Coronary artery (tissue), 2 donors: Measurements from ENCODE around the gene CLIC3.

Source experiments
- DNase-seq: peaks from one replicate; pipeline ENCODE4 v3.0.0-alpha.2; 2017; ENCODE audit warnings: low spot score
- H3K27ac ChIP-seq, 2 donors: fragments of 200-600 bp; sonication (generic); one replicate each; pipeline ENCODE4 v1.5.1; 2016 to 2019
- H3K4me3 ChIP-seq: fragments of 200-600 bp; sonication (generic); 2 replicates; pipeline ENCODE4 v1.5.1; 2016; ENCODE audit warnings: mild to moderate bottlenecking, moderate library complexity
- TF ChIP-seq, protein P1 (sequence below): fragments of 200-600 bp; sonication (generic); IDR thresholded peaks from one replicate; pipeline ENCODE4 v1.5.1; 2019; ENCODE audit warnings: antibody characterized with exemption

Gene CLIC3

DNA sequence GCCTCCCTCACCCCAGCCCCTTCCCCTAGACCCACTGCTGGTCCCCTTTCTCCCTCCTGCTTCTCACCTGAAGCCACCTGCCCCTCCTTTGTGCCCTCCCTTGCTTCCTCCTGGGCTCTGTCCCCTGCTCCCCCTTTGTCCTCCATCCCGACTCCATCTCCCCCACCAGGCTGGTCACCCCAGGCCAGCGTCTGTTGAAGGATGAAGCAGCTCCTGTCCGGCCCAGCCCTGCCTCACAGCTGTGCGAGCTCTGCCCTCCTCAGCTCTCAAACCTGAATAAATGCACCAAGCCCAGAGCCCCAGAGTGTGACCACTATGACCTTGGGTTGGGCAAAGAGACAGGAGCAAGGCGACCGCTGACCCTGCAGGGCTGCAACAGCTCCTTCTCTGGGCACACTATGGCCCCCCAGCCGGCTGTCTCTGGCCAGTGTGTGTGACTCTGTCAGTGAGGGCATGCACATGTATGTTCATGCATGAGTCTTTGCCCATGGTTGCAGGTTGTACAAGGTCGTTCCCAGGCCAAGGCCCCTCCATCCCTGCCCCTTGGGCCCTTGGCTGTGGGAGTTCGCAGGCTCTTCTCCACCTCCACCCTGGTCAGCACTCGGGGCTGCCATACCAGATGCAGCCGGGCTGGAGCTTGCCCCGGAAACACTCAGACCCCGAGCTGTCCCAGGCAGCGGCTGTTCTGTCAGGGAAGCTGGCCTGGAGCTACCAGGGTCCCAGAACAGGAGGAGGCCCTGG lies 41.0 kb downstream of the CLIC3 start:
- Histone ChIP-seq H3K4me3 (no peak overlapping the region), H3K27ac (no peak overlapping the region)
- TF ChIP-seq, protein P1, sequence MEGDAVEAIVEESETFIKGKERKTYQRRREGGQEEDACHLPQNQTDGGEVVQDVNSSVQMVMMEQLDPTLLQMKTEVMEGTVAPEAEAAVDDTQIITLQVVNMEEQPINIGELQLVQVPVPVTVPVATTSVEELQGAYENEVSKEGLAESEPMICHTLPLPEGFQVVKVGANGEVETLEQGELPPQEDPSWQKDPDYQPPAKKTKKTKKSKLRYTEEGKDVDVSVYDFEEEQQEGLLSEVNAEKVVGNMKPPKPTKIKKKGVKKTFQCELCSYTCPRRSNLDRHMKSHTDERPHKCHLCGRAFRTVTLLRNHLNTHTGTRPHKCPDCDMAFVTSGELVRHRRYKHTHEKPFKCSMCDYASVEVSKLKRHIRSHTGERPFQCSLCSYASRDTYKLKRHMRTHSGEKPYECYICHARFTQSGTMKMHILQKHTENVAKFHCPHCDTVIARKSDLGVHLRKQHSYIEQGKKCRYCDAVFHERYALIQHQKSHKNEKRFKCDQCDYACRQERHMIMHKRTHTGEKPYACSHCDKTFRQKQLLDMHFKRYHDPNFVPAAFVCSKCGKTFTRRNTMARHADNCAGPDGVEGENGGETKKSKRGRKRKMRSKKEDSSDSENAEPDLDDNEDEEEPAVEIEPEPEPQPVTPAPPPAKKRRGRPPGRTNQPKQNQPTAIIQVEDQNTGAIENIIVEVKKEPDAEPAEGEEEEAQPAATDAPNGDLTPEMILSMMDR, result no peak
- DNase-seq, result no peak

DNA sequence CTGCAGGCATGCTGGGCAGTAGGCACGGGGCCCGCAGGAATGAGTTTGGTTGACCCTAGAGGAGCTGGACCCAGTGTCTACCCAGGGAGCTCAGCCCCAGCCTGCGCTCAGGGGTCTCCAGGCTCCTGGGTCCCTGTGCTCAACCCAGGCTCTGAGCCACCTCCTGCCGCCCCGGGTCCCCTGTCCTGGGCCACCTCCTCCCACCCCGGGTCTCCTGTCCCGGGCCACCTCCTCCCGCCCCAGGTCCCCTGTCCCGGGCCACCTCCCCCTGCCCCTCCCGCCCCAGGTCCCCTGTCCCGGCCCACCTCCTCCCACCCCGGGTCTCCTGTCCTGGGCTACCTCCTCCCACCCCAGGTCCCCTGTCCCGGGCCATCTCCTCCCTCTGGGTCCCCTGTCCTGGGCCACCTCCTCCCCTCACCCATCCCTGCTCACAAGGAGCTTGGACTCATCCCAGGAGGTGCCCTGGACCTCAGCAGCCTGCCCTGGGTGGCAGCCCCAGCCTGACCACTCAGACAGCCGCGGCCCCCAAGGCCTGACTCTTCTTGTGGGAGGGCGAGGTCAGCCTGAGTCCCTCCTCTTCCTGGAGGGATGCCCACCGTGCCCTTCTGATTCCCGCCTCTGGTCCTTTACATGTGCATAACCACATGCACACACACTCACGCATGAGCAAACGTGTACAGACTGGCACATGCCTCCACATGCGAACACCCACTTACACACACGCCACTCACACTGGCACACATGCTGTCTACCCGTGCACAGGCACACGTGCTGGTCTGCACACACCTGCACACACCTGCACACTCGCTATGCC lies 41.9 kb downstream of the CLIC3 start:
- TF ChIP-seq, protein P1, result no peak
- Histone ChIP-seq H3K27ac (no peak overlapping the region), H3K4me3 (no peak overlapping the region)
- DNase-seq, result no peak

DNA sequence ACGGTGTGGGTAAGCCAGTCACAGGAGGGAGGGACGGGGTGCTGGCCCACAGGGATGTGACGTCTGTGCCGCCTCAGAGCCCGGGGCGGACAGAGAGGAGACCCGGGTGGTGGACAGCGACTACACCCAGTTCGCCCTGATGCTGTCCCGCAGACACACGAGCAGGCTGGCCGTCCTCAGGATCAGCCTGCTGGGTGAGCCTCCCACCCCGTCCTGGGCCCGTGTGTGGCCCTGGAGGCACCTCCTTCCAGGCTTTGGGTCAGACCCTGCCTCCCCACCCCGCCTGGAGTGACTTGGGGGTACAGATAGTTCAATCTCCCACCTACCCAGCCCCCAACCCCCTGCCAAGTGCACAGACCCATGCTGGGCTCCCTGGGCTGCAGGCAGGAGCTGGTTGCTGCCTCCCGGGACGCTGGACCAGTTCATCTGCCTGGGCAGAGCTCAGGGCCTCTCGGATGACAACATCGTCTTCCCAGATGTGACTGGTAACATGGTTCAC lies 42.5 kb downstream of the CLIC3 start:
- TF ChIP-seq, protein P1, result no peak
- Histone ChIP-seq H3K4me3 (no peak overlapping the region), H3K27ac (no peak overlapping the region)
- no peak for DNase-seq

DNA sequence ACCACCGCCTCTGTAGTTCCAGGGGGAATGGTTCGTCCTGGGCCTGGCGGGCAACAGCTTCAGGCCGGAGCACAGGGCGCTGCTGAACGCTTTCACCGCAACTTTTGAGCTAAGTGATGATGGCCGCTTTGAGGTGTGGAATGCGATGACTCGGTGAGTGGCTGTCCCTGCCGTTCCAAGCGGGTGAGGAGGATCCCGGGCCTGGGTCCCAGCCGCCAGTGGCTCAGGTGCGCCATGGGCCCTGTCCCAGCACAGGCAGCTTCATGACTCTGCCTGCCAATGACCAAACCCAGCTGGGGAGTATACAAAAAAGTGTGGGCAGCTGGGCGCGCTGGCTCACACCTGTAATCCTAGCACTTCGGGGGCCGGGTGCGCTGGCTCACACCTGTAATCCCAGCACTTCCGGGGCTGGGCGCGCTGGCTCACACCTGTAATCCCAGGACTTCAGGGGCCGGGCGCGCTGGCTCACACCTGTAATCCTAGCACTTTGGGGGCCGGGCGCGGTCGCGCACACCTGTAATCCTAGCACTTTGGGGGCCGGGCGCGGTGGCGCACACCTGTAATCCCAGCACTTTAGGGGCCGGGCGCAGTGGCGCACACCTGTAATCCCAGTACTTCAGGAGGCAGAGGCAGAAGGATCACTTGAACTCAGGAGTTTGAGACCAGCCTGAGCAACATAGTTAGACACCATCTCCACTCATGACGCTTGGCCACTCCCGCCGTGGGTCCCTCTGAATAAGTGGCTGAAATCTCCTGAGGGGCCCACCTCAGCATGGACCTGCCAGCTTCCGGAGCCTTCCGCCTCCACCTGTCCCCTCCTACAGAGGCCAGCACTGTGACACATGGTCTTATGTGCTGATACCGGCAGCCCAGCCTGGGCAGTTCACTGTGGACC lies 43.2 kb downstream of the CLIC3 start:
- no peak overlapping the region for H3K4me3 ChIP-seq
- H3K27ac ChIP-seq, result no peak overlapping the region
- TF ChIP-seq, protein P1, result no peak
- DNase-seq, result no peak

DNA sequence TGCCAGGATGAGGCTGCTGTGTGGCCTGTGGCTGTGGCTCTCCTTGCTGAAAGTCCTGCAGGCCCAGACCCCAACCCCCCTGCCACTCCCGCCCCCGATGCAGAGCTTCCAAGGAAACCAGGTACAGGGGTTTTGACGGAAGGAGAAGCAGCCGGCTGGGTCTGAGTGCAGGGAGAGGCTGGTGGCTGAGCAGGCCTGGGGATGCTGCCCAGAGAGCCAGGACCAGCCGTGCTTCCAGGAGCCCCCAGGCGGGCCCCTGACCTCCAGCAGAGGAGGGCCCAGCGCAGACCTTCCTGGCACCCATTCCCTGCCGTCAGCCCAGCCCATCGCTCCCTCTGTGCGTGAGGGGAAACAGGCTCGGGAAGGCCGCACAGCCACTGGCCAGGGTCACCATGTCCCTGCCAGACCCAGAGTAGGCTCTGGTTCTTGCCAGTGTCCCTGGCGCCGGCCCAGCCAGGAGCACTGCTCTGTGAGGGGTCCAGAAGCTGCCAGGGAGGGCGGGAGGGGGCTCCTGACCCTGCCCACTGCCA lies 44.0 kb downstream of the CLIC3 start:
- no peak overlapping the region for H3K4me3 ChIP-seq
- H3K27ac ChIP-seq, result no peak overlapping the region
- TF ChIP-seq, protein P1, result no peak
- no peak for DNase-seq

DNA sequence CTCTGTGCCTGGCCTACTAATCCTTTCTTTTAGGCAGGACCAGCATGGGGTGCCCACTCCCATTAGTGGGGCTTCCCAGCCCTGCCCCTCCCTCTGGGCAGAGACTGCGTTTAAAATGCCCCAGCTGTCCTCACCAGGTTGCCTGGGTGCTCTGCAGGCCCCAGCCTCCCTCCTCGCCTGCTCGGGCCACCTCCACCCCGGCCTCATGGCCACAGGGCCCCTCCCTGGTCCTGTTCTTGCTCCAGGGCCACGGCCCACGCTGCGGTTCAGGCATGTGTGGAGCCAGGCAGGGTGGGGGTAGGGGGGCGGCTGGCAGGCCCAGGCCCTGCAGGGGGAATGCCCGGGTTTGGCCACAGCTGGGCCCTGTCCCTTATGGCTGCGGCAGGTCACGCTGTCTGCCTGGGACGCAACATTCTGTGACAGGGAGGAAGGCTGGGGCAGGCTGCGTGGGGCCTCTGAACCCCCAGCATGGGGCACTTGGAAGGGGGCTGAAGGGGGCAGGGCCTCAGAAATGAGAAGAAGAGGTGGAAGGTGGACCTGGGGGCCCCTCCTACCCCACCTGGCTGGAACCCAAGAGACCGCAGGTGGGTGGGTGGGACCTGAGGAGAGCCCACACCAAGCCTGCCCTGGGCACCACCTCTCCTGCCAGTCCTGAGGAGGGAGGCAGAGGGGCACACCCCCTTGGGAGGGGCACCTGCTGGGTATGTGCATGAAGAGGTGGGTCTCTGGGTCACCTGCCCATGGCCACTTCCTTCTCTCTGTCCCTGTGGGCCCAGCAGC lies 44.6 kb downstream of the CLIC3 start, which contains the start of gene LCN12:
TSS of gene LCN12 (plus strand) at position 733 of the 780 bp plus-strand sequence. CDS start 55 bp downstream, outside the sequence.
- Histone ChIP-seq H3K4me3 (no peak within 1 kb of the TSS), H3K27ac (no peak within 1 kb of the TSS)
- TF ChIP-seq, protein P1, result no peak
- DNase-seq, result no peak
